BE2C (cell line): ENCODE measurements around the gene COPS8.

Experiments used
- DNase-seq: peaks from one replicate; pipeline ENCODE4 v3.0.0-alpha.2; 2020
- H3K27me3 ChIP-seq: fragments of 250-450 bp; sonication (Bioruptor Pico); 2 replicates; pipeline ENCODE4 v1.5.1; 2020; ENCODE audit warnings: mild to moderate bottlenecking
- H3K36me3 ChIP-seq: fragments of 250-450 bp; sonication (Bioruptor Pico); 2 replicates; pipeline ENCODE4 v1.5.1; 2020; ENCODE audit warnings: mild to moderate bottlenecking
- H3K4me1 ChIP-seq: fragments of 250-450 bp; sonication (Bioruptor Pico); 2 replicates; pipeline ENCODE4 v1.5.1; 2020
- H3K4me3 ChIP-seq: 2 replicates; pipeline ENCODE4 v1.5.1; 2011; ENCODE audit warnings: low read depth, low read length
- H3K9me3 ChIP-seq: fragments of 250-450 bp; sonication (Bioruptor Pico); 2 replicates; pipeline ENCODE4 v1.5.1; 2020
- CTCF ChIP-seq: IDR thresholded peaks from 2 replicates; pipeline ENCODE4 v1.5.1; 2012; ENCODE audit warnings: mild to moderate bottlenecking, low read depth, low read length

The COPS8 gene

GRCh38 chr2:237141571-237142051 is 55.9 kb downstream of the COPS8 start:
- DNase-seq, result no peak
- no peaks in the 10 kb centered on the region for H3K27me3 ChIP-seq
- H3K9me3 ChIP-seq, result no peaks in the 10 kb centered on the region
- no peaks in the 10 kb centered on the region for H3K4me1 ChIP-seq
- TF ChIP-seq CTCF, result no peak
- no peaks in the 10 kb centered on the region for H3K36me3 ChIP-seq
- H3K4me3 ChIP-seq, result no peak overlapping the region

- TF ChIP-seq CTCF, result no peak
Observed at GRCh38 chr2:237143118-237143517, 57.4 kb downstream of the COPS8 start.

GRCh38 chr2:237143676-237144440 is 58.2 kb downstream of the COPS8 start:
- Histone ChIP-seq H3K4me1 (no peaks in the 10 kb centered on the region), H3K9me3 (peaks cover 4% of the 10 kb centered on the region; the same call in 1 of the 2 replicates), H3K36me3 (no peaks in the 10 kb centered on the region), H3K4me3 (no peak overlapping the region), H3K27me3 (no peaks in the 10 kb centered on the region)
- no peak for DNase-seq
- no peak for TF ChIP-seq CTCF

More at GRCh38 chr2:237143118-237143517, 57.4 kb downstream of the COPS8 start:
- Histone ChIP-seq H3K4me1 (no peaks in the 10 kb centered on the region), H3K4me3 (no peak overlapping the region), H3K36me3 (no peaks in the 10 kb centered on the region), H3K9me3 (peaks cover 4% of the 10 kb centered on the region; the same call in 1 of the 2 replicates), H3K27me3 (no peaks in the 10 kb centered on the region)
- no peak for DNase-seq

GRCh38 chr2:237144516-237144915 is 58.8 kb downstream of the COPS8 start:
- no peaks in the 10 kb centered on the region for H3K4me1 ChIP-seq
- no peak for TF ChIP-seq CTCF

GRCh38 chr2:237147317-237147716 is 61.6 kb downstream of the COPS8 start:
- H3K9me3 ChIP-seq, result peaks cover 4% of the 10 kb centered on the region; the same call in 1 of the 2 replicates
- H3K4me3 ChIP-seq, result no peak overlapping the region
- no peaks in the 10 kb centered on the region for H3K36me3 ChIP-seq
- TF ChIP-seq CTCF, result no peak
- H3K27me3 ChIP-seq, result no peaks in the 10 kb centered on the region
- no peak for DNase-seq
- no peaks in the 10 kb centered on the region for H3K4me1 ChIP-seq

More at GRCh38 chr2:237144516-237144915, 58.8 kb downstream of the COPS8 start:
- Histone ChIP-seq H3K36me3 (no peaks in the 10 kb centered on the region), H3K4me3 (no peak overlapping the region), H3K27me3 (no peaks in the 10 kb centered on the region), H3K9me3 (peaks cover 4% of the 10 kb centered on the region; the same call in 1 of the 2 replicates)
- DNase-seq, result no peak

- Histone ChIP-seq H3K4me1 (no peaks in the 10 kb centered on the region), H3K4me3 (no peak overlapping the region), H3K9me3 (peaks cover 4% of the 10 kb centered on the region; the same call in 1 of the 2 replicates), H3K27me3 (no peaks in the 10 kb centered on the region), H3K36me3 (no peaks in the 10 kb centered on the region)
- no peak for DNase-seq
- TF ChIP-seq CTCF, result no peak
Observed at GRCh38 chr2:237148624-237149023, 62.9 kb downstream of the COPS8 start.
